ENCODE measurements around the gene LBHD2.

The LBHD2 gene

DNA sequence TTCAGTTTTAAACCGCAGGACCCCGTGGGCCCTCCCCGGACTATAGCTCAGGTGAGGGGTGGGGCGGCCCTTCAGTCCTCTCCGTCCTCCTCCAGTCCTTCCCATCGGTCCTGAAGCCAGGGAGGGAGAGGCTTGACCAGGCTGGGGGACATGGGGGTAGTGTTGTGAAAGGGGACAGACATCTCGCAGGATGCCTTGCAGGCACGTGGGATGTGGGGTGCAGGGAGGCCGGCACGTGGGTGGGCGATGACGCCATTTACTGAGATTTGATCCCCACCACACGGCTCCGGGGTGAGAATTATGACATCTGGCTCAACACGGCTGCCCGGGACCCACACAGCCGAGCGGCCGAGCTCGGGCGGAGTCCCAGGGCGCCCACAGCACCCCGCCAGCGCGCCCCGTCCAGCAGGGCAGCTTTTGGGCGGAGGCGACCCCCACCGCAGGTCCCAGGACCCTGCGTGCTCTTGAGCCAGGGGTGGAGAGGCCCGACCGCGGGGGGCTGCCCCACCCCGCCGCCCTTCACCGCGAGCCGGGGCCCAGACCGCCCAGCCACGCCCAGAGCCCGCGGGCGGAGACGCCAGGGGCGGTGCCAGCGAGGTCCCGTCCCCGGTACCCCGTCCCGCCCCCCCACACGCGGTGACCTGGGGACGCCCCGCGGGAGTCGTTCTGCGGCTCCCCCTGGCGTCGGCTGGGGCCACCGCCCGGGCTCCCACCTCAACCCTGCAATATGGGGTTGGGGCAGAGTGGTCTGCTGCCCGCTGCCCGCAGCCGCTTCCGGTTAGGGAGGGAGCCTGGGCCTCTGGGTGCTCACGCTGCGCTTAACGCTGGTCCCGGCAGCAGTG lies 7.3 kb downstream of the LBHD2 start:
- peak; percentile 61 for DNase-seq (ENCODE audit: low read depth)

DNA sequence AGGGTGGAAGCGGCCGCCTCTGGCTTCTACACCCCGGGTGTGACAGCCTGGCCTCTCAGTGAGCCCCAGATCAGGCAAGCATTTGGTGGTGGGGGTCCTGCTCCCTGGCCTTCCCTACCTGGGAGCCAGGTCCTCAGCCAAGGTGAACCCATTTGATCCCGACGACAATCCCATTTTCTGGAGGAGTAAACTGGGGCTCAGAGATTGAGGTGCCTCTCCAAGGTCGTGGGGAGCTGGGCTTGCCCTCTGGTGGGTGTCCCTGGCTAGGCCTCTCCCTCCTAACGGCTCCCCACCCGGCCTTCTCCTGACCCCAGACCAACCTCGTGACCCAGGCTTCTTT lies 7.8 kb downstream of the LBHD2 start:
- no peak for DNase-seq (ENCODE audit: low read depth)

DNA sequence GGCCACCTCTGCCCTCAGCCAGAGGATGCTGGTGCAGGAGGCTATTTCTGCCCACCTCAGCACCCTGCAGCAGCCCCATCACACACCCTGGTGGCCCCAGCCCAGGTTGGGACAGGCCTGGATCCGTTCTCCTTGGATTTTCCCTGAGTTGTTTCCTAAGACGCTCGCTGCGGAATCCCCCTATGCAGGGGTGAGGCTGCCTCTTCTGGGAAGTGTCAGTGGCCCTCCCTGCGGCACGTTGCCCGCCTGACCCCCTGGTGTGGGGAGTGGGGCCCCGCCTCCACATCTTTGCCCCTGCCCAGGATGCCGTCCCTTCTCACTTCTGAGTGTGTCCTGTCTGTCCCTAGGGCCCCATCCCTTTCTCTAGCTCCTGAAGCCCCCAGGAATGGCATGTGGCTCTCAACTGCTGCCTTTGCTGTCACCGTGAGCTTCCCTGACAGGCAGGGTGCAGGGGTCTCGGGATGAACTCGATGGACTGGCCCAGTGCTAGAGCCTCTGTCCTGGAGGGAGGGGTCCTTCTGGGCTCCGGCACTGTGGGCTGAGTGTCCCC lies 9.9 kb downstream of the LBHD2 start:
- DNase-seq (ENCODE audit: low read depth): no peak

DNA sequence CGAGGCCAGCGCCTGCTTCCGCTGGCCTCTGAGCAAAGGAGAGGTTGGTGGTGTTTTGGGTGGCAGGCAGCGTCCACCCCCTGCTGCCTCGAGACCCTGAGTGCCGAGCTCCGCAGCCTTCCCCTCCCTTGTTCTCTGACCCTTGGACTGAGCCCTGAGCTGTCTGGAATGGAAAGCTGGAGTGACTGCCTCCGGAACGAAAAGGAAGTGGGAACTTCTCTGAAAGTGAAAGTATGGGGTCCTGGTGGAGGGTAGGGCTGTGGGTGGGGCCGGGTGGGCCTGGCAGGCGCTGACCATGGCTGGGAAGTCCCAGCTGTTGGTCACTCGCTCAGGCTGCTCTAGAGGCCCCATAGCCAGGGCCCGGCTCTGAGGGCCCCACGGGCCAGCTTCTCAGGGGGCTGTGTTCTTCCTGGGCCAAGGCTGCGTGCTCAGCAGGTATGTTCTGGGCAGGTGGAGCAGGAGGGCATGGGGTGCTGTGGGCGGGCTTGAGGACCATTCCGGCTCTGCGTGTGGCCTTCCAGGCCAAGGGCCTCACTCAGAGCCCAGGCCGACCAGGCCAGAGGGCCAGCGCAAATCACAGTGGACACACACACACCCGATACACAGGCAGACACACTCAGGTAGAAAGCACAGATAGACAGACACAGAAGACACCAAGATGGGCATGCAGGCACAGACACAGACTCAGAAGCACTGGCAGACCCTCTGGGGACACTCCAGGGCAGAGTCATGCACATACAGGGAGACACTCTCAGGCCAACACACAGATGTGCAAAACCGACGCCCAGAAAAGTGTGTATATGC lies 10.6 kb downstream of the LBHD2 start, which contains the start of gene EXOC3L4:
TSS of gene EXOC3L4 (plus strand) at position 320 of the 804 bp plus-strand sequence. CDS start 5,495 bp downstream, outside the sequence.
- DNase-seq (ENCODE audit: low read depth): no peak

DNA sequence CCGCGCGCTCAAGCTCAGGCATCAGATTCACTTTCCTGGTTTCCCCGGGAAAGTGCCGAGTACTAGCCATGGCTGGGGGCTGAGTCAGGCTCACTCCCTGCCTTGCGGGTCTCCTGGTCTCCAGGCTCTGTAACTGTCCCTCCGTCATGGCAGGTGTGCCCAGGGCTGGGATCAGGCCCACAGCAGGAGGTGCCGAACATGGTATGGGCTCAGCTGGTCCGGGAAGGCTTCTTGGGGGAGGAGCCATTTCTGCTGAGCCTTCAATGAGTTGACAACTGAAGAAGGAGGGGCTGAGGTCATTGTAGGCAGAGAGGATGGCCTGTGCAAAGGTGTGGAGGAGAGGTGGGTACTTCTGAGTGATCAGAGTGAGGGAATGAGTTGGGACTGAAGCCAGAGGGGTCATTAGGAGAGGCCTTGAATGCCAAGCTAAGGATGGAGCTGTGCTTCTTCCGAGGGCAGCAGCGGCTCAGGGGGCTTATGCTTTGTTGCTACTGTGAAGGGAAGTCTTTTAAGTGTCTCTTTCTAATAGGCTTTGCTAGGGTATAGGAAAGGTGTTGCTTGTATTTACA lies 11.3 kb downstream of the LBHD2 start:
- no peak for DNase-seq (ENCODE audit: low read depth)

DNA sequence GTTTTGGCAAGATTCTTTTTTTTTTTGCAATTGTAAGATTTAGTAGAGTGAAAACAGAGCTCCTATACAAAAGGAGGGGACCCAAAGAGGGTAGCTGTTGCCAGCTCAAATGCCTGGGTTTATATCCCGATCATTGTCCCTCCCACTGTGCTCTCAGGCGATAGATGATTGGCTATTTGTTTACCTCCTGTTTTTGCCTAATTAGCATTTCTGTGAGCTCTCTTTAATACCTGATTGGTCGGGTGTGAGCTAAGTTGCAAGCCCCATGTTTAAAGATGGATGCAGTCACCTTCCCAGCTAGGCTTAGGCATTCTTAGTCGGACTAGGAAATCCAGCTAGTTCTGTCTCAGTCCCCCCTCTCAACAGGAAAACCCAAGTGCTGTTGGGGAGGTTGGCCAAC lies 12.4 kb downstream of the LBHD2 start:
- no peak for DNase-seq (ENCODE audit: low read depth)

DNA sequence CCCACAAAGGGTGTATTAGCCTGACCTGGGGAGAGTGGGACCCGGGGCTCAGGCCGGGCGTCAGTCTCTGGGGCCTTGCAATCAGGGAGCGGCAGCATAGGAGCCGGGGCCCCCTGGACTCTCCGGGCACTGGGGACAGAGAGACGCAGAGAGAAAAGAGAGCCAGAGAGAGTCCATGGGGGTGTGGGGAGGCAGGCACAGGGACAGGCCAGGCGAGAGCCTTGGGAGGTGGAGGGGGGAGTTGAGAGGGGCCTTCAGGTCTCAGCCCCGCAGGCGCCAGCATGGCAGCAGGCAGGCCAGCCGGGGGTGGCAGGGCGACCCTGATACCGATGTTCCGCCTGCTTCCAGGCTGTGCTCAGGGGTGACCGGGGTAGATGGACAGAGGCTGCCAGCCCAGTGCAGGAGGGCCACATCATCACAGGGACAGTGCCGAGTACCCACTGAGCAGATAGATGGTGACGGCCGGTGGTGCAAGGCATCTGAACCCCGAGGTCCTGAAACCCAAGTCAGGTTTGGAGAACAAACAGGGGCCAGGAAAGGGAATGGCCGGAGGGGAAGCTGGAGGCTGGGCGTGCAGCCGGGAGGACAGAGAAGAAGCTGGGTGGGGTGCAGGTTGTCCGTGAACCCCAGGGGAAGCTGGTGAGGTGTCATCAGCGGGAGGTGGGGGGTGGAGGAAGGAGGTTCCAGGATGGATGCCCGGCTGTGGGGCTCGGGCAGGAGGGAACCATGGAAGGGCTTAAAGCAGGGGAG lies 13.4 kb downstream of the LBHD2 start:
- no peak for DNase-seq (ENCODE audit: low read depth)

DNA sequence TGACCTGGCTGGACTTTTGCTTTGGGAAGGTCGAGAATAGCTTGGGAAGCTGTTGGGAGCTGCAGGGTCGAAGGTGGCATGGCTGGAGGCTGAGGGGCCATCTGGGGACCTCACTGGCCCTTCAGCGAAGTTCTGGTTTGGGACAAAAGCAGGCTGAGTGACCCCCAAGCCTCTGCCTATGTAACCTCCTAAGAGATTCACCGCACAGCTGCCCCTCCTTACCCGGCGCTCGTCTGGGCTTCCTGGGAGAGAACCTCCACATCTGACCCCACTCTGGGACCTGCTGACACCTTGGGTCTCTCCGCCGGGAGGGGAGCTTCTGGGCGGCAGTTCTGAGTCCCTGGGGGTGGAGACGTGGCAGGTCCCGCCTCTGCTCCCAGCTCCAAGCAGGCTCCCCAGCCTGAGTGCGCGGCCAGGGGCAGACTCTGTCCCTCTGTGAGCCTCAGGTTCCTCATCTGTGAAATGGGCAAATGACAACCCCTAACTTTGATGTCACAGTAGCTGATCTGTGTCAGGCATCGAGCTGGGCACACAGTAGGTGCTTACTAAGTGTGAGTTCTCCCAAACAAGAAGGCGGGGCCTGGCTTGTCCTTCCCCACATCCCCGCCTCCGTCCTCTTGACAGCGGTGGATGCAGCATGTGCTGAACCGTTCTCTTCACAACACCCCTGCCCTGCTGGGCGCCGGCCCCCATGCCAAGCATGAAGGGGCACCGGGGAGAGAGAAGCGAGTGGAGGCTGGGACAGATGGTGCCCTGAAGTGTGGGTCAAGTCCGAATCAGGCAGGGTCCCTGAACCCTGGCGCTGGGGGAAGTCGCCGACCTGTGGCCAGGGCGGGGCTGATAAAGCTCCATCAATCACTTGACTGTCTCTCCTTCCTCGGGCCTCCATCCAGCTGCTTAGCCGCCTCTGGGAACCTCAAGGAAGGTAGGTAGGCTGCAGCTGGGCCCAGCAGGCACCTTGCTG lies 14.3 kb downstream of the LBHD2 start:
- DNase-seq (ENCODE audit: low read depth): no peak

DNA sequence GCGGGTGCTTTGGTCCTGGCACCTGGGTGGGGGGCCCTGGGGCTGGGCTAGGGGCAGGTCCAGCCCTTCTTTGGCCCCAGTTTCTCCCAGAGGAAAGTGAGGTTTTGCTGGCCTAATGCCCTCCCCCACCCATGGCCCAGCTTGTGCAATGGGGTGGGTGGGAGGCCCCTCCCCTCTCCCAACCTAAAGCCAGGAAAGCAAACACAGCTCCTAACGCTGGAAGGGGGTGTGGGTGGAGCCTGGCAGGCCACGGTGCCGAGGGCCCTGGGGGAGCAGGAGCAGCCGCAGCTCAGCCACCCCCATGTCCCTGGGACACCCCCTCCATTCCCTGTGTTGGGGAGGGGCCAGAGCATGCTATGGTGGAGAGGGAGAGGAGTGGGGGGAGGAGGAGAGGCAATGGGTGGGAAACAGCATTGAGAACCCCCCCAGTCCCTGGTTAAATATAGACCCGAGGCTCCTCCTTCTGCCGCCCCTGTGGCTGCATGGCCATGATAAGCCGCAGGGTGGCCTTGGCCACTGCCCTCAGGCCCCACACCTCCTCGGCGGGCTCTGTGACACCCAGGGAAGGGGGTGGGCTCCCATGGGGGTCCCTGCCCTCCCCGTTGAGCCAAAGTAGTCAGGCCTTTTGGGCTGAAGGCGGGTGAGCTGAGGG lies 15.2 kb downstream of the LBHD2 start:
- DNase-seq (ENCODE audit: low read depth): no peak

DNA sequence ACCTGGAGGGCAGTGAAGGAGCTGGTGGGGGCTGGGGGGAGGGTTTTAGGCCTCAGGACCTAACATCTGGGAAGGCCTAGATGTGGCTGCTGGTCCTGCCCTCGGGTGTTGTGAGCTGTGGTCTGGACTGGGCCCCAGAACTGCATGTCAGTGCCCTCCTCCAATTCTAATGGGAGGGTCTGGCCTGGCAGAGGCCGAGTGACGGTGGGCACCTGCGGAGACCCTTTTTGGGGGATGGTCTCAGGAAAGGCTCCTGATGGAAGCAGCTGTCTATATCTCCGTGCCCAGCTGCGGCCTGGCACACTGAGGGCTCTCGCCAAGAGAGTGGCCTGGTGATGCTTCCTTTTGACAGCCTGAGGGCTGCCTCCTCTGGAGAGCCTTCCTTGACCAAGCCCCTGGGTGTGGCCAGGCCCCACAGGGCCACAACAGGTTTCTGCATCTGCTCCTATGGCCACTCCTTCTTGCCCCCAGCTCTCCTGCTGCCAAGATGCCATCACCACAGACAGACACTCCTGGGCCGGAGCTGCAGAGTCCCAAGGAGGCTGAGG lies 15.8 kb downstream of the LBHD2 start:
- no peak for DNase-seq (ENCODE audit: low read depth)

DNA sequence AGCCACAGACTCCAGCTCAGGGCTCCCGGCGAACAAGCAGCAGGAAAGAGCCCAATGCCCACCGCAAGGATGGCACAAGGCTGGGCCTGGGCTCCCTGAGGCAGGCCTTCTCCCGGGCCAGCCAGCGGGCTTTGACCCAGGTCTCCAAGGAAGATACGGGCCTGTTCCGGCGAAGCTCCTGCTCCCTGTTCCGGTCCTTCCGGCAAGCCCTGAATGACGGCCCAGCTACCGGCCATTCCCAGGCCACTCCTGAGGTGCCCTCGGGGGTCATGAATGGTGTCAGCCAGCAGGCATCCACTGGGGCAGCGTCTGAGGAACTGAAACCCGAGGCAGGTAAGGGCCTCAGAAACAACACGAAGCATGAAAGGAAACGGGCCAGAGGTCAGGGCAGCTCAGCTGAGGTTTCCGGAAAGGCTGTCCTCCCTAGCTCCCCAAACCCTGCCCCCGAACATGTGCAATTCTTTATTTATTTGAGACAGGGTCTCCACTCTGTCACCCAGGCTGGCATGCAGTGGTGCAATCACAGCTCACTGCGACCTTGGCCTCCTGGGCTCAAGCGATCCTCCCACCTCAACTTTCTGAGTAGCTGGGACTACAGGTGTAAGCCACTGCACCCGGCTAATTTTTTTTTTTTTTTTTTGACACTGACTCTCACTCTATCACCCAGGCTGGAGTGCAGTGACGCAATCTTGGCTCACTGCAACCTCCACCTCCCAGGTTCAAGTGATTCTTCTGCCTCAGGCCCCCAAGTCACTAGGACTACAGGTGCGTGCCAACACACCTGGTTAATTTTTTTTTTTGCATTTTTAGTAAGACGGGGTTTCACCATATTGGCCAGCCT lies 16.5 kb downstream of the LBHD2 start:
- no peak for DNase-seq (ENCODE audit: low read depth)

DNA sequence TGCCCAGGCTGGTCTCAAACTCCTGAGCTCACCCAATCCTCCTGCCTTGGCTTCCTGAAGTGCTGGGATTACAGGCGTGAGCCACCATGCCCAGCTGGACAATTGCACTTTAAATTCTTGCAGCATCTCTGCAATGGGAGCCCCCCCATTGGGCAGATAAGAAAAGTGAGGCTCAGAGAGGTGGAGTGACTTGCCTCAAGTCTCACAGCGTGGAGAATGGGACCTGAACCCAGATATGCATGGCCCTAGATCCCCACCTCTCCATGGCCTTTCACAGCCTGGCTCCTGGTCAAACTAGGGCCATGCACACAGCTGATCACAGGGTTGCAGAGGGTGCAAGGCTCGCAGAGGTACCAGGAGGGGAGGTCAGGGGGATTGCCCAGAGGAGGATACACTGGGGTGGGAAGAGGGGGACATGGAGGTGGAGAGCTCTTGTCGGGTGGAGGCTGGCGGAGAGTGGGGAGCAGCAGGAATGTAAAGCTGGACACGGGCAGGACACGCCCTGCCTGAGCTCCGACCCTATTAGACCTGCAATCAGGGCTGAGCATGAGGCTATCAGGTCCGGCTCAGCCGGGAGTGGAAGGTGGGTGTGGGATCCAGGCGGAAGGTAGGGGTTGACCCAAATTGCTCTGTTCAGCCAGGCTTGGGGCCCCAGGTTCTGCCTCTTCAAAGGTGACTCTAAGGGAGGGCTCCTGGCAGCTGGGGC lies 17.4 kb downstream of the LBHD2 start:
- no peak for DNase-seq (ENCODE audit: low read depth)

DNA sequence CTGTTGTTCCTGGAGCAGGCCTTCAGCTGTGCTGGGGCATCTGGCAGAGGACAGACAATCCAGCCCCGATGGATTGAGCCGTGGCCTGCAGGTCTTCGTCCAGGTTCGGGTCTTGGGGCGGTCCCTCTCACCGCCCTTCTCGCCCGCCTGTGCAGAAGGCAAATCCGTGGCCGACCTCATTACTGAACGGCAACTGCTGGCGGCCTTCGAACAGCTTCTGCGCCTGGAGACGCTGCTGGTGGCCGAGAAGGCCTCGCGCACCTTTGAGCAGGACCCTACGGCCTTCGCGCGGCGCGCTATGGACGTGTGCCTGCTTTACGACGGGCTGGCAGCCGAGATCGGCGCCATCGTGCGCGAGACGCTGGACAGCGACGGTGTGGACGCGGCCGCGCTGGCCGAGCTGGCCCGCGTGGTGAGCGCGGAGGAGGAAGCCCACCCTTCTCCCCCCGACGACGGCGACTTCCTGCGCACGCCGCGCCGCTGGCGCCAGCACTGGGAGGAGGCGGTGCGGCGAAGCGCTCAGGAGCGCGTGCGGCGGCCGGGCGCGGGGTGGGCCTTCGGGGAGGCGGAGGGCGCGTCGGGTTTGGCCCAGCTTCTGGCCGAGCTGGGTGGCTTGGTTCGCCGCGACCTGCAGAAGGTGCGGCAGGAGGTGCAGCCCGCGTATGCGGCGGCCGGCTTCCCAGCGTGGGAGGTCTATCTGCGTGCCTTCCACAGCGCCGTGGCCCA lies 18.1 kb downstream of the LBHD2 start:
- no peak for DNase-seq (ENCODE audit: low read depth)

DNA sequence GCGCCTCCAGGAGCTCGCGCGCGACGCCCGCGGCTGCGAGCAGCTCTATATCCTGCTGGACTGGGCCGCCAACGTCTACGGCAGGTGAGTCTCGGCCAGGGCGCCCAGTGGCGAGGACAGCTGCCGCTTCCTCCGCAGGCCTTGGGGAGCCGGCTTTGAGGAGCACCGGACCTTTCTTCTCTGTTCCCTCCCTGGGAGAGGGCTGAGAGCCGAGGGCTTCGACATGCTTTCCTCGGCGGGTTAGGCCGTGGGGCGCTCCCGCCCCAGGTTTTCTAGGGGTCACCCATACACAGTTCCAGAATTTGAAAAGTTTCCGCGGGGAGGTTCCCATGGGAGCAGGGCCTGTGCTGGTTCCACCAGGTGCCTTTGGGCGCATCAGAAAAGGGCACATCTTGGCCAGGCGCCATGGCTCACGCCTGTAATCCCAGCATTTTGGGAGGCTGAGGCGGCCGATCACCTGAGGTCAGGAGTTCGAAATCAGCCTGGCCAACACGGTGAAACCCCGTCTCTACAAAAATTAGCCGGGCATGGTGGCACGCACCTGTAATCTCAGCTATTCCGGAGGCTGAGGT lies 18.8 kb downstream of the LBHD2 start:
- no peak for DNase-seq (ENCODE audit: low read depth)

DNA sequence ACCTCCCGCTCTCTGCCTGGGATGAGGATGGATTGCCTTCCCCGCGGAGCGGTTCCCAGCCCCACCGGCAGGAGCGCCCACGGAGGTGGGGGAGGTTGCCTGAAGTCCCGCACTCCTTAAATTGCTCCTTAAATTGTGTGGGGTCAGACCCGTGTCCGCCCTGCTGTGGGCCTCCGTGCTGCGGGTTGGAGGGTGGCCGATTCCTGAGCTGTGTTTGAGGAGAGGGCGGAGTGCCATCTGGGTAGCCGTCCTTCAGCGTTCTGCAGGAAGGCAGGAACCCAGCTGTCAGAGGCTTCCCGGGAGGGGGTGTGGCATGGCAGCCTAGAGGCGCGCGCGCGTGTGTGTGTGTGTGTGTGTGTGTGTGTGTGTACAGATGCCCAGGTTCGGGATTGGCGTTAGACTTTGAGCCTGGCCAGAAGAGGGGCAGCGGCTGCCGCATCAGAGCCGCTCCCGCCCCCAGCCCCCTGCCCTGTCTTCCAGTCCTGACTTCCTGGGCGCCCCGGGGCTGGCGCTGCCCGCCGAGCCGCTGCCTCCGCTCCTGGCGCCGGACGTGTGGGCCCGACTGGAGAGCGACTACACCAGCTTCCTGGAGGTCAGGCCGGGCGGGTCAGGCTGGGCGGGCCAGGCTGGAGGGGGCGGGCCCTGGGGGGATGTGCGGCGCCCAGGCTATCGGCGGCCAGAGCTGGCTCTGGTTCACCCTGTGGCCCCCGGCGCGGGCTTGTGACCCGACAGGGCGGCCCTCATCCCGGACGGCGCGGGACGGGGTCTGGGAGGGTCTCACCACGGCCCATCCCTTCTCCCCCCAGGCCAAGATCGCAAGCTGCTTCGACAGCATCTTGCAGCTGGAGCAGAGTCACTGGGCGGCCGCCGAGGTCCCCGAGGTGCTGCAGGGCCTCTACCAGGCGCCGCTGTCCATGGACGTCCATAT lies 19.7 kb downstream of the LBHD2 start:
- DNase-seq (ENCODE audit: low read depth): peak; percentile 40

DNA sequence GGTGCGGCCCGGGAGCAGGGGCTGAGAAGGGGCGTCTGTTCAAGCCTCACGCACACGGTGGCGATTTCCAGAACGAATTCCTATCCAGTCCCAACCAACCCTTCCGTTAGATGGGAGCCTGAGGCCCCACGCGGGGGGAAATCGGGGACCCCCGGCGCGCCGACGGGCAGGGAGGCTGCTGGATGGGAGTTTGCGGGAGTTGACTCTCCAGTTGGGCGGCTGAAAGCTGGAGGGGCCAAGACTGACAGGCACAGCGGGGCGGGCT lies 20.3 kb downstream of the LBHD2 start:
- DNase-seq (ENCODE audit: low read depth): no peak
